Measurements from ENCODE around the gene RPL15.

RPL15 gene

DNA sequence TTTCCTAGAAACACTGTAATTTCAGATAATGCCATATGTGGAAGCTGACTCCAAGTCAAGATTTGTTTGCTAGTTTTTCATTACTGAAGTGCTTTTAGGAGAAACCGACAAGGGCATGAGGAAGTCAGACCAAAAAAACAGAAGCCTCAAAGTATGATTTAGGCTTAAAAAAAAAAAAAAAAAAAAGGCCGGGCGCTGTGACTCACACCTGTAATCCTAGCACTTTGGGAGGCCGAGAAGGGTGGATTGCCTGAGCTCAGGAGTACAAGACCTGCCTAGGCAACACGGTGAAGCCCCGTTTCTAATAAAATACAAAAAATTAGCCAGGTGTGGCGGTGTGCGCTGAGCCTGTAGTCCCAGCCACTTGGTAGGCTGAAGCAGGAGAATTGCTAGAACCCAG lies 11.6 kb downstream of the RPL15 start:
- DNase-seq (ENCODE audit: low read depth in 2 of 2, low spot score in 1 of 2): no peak

DNA sequence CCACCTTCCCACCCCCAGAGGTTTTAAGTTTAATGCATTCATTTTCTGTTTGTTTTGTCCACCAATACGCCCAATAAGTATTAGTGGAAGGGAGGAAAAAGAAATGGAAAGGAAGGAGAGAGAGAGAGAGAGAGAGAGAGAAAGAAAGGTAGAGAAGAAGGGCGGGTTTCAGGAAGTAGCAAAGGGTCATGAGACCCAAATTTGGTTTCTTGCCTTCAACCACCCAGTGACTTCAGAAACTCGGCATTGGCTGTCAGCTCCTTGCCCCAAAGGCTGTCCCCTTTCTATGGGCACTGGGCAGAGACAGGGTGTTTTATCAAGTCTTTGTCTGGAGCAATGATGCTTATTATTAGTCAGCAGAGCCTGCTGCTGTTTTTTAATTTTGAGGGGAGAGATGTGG lies 14.7 kb downstream of the RPL15 start:
- no peak for DNase-seq (ENCODE audit: low read depth in 2 of 2, low spot score in 1 of 2)

DNA sequence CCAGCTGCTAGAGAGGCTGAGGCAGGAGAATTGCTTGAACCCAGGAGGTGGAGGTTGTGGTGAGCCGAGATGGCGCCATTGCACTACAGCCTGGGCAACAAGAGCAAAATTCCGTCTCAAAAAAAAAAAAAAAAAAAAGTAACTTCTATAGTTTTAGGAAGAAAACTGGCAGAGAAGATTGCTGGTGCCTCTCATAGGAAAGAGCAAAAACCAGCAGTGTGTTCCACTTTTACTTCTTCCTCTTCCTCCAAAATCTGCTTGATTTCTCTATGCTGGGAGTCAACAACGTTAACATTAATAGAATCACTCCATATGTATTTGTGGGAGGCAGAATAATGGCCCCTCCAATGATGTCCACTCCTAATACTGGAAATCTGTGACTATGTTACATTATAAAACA lies 15.6 kb downstream of the RPL15 start:
- no peak for DNase-seq (ENCODE audit: low read depth in 2 of 2, low spot score in 1 of 2)

DNA sequence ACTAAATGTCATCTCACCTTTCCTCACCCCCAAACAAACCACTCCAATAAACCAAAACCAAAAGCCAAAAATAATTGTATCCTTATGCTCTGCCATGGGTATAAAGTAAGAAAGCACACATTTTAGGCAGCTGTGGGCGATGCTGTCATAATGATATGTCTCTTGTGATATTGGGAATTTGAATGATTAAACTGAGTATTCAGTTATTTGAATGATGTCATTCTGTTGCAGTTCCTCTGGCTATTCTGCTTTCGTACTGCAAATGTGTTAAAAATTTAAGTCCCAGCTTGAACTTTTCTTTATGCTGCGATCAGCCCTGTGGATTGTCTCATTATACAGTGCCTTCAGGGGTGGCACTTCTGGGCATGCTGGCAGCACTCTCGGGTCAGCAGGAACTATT lies 17.3 kb downstream of the RPL15 start:
- no peak for DNase-seq (ENCODE audit: low read depth in 2 of 2, low spot score in 1 of 2)

DNA sequence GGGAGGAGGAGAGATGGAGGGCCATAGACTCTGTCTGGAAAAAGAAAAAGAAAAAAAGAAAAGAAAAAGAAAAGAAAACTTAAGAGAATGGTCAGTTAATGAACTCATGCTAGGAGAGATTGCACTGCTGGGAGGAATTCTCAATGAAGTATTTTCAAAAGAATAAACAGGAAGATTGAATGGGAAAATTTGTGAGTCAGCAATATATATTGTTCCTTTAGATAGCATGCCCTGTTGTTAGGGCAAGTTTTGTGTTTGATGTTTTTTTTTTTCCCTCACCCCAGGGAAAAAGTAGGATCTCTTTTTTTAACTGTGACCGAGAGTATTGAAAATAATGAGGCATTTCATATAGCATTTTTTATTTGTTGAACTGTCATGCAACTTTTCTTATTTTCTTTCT lies 20.4 kb downstream of the RPL15 start:
- DNase-seq (ENCODE audit: low read depth in 2 of 2, low spot score in 1 of 2): no peak

- no peak for DNase-seq (ENCODE audit: low read depth in 2 of 2, low spot score in 1 of 2)
Observed at GRCh38 chr3:23938688-23939087, 21.8 kb downstream of the RPL15 start.

DNA sequence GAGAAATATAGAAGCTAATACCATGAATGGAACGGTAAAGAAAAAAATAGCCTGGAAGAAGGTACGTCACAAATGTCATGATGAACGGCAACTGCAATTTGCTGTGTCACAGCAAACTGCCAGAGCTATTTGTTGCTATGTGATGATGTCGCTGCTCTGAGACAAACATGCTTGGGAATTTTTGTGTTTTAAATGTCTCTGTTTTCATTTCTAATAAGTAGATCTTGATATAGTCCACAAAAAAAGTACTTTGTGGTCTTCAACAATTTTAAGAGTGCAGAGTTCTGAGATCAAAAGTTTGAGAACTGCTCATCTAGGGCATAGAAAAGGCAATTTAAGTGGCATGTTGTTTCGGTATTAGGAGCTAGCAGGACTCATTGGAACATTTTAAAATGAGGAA lies 23.8 kb downstream of the RPL15 start:
- DNase-seq (ENCODE audit: low read depth in 2 of 2, low spot score in 1 of 2): no peak

DNA sequence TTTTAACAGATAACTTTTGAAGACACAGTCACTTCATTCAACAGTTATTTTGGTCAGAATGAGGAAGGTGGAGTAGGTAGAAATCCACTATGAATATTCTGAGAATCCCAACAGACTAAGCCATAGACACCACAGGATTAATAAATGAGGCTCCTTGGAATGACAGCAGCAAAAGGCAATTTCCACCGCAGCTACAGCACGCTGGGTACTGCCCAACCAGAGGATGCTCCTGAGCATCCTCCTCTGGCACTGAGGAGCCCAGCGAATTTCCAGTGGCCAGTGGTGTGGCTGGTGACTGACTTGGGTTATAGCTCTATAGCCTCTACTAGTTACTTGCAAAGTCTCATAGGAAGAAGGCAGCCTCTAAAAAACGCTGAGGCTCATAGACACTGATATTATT lies 24.5 kb downstream of the RPL15 start:
- no peak for DNase-seq (ENCODE audit: low read depth in 2 of 2, low spot score in 1 of 2)

DNA sequence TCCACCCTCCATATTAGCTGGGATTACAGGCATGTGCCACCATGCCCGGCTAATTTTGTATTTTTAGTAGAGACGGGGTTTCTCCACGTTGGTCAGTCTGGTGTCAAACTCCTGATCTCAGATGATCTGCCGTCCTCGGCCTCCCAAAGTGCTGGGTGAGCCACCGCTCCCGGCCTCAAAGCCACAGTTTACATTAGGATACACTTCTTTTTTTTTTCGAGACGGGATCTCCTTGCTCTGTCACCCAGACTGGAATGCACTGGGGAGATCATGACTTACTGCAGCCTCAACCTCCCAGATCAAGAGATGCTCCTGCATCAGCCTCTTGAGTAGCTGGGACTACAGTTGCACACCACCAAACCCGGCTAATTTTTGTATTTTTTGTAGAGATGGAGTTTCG lies 25.6 kb downstream of the RPL15 start:
- DNase-seq (ENCODE audit: low read depth in 2 of 2, low spot score in 1 of 2): no peak

DNA sequence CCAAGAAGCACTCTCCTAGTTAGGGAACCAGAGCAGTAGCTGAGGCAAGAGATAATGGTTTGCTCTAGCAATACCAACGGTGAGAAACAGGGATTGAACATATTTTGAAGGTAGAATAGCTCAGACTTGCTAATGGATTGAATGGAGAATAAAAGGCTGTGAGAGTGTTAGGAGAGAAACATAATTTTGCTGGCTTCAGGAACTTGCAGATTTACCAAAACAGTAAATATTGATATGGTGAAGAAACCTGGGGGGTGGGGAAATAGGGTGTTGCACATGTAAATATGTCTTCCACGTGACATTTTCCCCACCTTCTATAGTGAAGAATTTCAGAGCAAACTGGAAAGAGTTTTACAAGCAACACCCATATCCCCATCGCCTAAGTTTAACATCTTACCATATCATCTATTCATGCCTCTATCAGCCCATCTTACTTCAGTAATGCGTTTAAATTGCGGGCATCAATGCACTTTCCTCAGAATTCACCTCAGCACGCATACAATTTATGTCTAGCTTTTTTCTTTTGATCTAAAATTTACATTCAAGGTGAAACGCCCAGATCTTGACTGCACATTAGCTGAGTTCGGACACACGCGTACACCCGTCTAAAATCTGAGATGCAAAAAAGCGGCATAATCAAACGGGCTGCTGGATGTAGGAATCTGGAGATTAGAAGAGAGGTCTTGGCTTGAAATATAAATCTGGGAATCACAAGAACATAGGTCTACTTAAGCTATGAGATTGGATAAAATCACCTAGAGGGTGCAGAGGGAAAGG lies 27.3 kb downstream of the RPL15 start:
- DNase-seq (ENCODE audit: low read depth in 2 of 2, low spot score in 1 of 2): no peak

DNA sequence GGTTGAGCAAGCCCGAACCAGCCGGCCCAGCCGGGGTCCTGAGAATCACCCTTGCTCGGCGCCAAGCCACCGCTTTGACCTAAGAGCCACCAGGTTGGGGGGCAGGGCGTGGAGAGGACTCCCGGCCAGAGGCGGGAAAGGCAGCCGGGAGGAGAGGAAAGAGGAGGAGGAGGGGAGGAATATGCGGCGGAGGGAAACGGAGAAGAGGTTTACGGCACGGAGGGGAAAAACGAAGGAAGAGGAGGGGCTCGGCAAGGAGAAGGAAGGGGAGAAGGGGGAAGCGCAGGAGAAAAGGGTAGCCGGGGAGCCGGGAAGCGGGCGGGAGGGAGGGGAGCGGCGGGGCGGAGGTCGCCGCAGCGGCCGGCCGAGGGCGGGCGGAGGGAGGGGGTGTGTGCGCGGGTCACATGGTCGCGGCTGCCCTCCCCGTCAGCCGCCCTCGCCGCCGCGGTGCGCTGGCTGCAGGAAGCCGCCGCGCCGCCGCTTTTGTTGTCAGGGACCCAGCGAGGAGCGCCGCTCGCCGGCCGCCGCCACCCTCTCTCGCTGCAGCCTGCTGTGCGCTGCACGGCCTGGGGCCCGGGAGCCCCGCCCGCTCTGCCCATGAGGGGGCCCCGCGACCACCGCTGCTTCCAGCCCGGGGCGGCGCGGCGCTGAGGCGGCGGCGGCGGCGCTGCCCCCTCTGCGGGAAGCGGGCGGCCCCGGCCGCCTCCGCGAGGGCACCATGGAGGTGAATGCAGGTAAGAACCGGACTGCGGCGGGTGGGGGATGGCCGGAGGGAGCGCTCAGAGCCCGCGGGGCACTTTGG lies 28.1 kb downstream of the RPL15 start, which contains the start of gene NR1D2:
NR1D2 (plus strand) TSS at position 426 of the 802 bp plus-strand sequence; CDS start at position 719, 293 bp downstream.
- peak; percentile 49 to 62 for DNase-seq (ENCODE audit: low read depth in 2 of 2, low spot score in 1 of 2)

GRCh38 chr3:23945663-23945912 lies 28.7 kb downstream of the RPL15 start:
- no peak for DNase-seq (ENCODE audit: low read depth in 2 of 2, low spot score in 1 of 2)

DNA sequence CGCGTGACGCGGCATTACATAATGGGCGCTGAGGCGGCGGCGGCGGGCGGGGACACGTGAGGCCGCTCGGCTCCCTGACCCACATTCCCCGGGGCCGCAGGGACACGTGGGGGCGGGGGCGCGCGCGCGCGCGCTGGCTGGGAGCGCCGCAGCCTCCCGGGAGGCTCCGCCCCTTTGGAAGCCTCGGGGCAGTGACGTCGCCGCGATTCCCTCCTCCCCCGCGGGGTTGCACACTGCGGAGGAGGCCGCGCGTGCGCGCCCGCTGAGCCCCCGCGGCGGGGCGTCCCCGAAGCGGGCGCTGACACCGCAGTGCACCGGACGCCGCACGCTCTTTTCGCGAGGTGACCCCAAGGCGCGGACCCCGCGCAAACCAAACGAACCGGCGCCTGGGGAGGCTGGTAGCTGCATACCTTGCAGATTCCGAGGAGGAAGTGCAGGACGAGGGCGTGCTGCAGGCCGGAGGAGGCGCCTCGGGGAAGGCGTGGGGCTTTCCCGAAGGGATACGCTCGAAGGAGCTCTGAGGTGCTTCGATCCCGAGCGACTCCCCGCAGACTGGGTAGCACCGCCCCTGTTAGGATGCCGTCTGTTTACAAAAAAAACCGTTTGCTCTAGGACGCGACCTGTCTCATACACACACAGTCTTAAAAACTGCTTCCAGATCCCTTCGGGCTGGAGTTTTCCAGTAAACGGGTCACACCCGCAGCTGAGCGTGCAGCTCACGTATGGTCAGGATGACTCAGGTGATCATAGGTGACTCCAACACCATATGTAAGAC lies 29.2 kb downstream of the RPL15 start:
- DNase-seq (ENCODE audit: low read depth in 2 of 2, low spot score in 1 of 2): peak; percentile 94 to 96

- no peak for DNase-seq (ENCODE audit: low read depth in 2 of 2, low spot score in 1 of 2)
Observed at GRCh38 chr3:23948761-23949160, 31.8 kb downstream of the RPL15 start.

DNA sequence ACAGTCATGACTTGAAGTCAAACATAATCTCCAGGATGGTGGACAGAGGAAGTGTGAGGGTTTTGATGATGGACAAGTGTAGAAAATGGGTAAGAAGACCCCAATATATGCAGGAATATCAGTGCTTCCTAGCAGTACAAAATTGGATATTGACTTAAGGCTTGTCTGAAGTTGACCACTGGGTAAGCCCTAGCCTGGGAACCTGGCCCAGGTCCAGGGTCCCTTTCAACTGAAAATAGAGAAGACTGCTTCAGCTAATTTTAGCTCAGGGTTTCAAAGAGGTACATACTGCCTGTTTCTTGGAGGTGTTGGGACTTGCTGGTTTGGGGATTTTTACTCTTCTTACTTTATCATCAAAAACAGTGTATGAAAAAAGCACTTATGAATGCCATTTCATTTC lies 32.9 kb downstream of the RPL15 start:
- DNase-seq (ENCODE audit: low read depth in 2 of 2, low spot score in 1 of 2): no peak

- no peak for DNase-seq (ENCODE audit: low read depth in 2 of 2, low spot score in 1 of 2)
Observed at GRCh38 chr3:23950293-23950692, 33.4 kb downstream of the RPL15 start.

DNA sequence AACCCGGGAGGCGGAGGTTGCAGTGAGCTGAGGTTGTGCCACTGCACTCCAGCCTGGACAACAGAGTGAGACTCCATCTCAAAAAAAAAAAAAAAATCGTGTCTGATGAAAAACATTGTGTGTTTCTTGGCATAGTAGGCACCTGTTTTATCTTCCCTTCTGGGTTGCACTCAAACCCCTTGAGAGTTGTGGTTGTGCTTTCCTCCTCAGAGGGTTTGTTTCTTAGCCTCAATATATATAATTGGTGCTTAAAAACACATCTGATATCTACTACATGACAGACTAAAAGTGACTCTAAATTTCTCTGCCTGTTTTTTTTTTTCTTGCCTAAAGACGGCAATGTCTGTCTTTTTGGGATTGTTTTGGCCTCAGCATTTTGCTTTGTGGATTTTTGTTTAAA lies 35.7 kb downstream of the RPL15 start:
- no peak for DNase-seq (ENCODE audit: low read depth in 2 of 2, low spot score in 1 of 2)

DNA sequence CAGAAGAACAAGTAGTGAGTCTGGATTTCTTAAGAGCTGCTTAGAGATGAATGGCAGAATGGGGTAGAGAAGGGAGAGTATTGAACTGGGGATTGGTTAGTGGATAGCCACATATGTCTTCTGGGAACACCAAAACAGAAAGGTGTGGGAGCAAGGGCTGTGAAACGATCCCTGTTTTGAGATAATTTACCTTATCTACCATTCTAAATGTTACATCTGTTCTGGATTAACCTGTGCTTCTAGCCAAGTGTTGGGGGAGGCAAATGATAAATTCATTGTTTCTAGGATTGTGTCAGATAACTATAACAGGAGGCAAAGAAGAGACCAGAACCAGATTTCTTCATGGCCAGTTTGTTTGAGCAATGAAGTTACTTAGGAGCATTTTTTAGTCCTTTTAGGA lies 36.6 kb downstream of the RPL15 start:
- no peak for DNase-seq (ENCODE audit: low read depth in 2 of 2, low spot score in 1 of 2)

DNA sequence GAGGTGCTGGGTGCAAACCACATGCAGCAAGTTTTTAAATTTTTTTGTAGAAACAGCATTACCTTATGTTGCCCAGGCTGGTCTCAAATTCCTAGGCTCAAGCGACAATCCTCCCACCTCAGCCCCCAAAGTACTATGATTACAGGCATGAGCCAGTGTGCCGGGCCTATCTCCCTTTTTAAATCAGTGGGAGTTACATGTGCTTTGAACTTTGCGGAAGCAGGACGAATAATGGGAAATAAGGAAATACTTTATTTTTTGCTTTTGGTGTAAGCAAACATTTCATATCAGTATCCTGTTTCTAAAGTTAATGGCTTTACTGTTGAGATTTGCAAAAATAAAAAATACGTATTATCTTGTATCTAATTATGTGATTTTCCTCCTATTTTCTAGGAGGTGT lies 37.2 kb downstream of the RPL15 start:
- DNase-seq (ENCODE audit: low read depth in 2 of 2, low spot score in 1 of 2): no peak

GRCh38 chr3:23956701-23957100 lies 39.8 kb downstream of the RPL15 start:
- no peak for DNase-seq (ENCODE audit: low read depth in 2 of 2, low spot score in 1 of 2)

DNA sequence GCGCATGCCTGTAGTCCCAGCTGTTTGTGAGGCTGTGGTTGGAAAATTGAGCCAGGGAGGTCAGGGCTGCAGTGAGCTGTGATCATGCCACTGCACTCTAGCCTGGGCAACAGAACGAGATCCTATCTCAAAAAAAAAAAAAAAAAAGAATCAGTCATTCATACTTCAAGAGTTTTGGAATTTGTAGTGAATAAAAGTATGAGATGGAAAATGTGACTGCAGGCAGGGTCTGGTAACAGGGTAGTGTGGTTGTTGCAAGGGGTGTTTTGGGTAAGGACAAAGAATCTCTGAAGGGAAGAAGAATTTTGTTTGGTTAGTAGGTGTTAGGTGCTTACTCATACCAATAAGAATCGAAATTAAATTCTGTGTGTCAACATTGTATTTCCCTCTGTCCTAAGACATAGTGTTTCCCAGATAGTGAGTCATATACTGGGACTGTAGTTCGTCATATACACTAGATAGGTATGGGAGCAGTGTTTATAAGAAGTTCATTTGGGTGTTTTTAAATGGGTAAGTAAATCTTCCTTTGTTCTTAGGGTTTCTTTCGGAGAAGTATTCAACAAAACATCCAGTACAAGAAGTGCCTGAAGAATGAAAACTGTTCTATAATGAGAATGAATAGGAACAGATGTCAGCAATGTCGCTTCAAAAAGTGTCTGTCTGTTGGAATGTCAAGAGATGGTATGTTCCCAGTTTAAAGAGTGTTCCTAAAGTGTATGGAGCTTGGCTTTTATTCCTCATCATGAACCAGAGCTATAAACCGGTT lies 42.4 kb downstream of the RPL15 start:
- no peak for DNase-seq (ENCODE audit: low read depth in 2 of 2, low spot score in 1 of 2)

Data from stimulated activated CD8-positive, alpha-beta memory T cell treated with anti-CD3 and anti-CD28 coated beads, Interleukin-4, amount 100 ng/mL, for 1 hour (primary cell).